ENCODE results near the gene CAMK1D. TPM values are rescaled to one million over a fixed set of nuclear protein-coding genes. Genes with fewer than 3 reads are reported as not detected.

CAMK1D gene
- total RNA-seq, 1 experiment from 2014 or later = 6.3 TPM

- Histone ChIP-seq H4K5ac (ENCODE audit: insufficient read length, low read depth, low read length) (no peak overlapping the region), H3K4ac (ENCODE audit: low read depth, low read length) (no peak overlapping the region), H3K27me3 (ENCODE audit: insufficient read depth, low read length) (no peaks in the 10 kb centered on the region), H3K27ac (ENCODE audit: insufficient read length, low read depth, low read length) (no peak overlapping the region), H3K4me2 (ENCODE audit: insufficient read depth, insufficient read length, low read length) (no peak overlapping the region), H3K4me1 (ENCODE audit: insufficient read depth, low read length) (no peaks in the 10 kb centered on the region), H3K9me3 (ENCODE audit: control insufficient read depth, low read depth, low read length) (no peaks in the 10 kb centered on the region), H3K79me2 (ENCODE audit: insufficient read depth, low read length) (no peaks in the 10 kb centered on the region), H2AK5ac (ENCODE audit: insufficient read length, low read length) (no peak overlapping the region), H3K56ac (ENCODE audit: insufficient read length, low read depth, low read length) (no peak overlapping the region), H2AFZ (ENCODE audit: low read length) (no peak overlapping the region), H3K23me2 (ENCODE audit: insufficient read length, low read depth, low read length, poor library complexity, severe bottlenecking) (no peaks in the 10 kb centered on the region), H3K9ac (ENCODE audit: extremely low read depth, insufficient read length, low read length) (no peak overlapping the region), H4K91ac (ENCODE audit: insufficient read length, low read depth, low read length) (no peak overlapping the region), H3T11ph (ENCODE audit: low read length) (no peak overlapping the region), H3K14ac (ENCODE audit: insufficient read depth, low read length) (no peak overlapping the region; the same call in 1 of the 2 replicates), H2BK15ac (ENCODE audit: low read depth, low read length) (no peak overlapping the region; the same call in 1 of the 2 replicates), H2BK20ac (ENCODE audit: low read depth, low read length, poor library complexity, severe bottlenecking) (no peak overlapping the region), H3K79me1 (ENCODE audit: insufficient read depth, low read depth, low read length, poor library complexity, severe bottlenecking) (no peaks in the 10 kb centered on the region), H4K8ac (replicated peaks; ENCODE audit: insufficient read length, low read depth, low read length) (no peak overlapping the region), H3K23ac (ENCODE audit: insufficient read length, low read depth, low read length) (no peak overlapping the region), H2BK5ac (ENCODE audit: insufficient read length, low read length) (no peak overlapping the region), H3K18ac (ENCODE audit: insufficient read length, low read depth, low read length) (no peak overlapping the region), H2BK120ac (ENCODE audit: low read depth, low read length, poor library complexity, severe bottlenecking) (no peak overlapping the region), H2BK12ac (ENCODE audit: insufficient read length, low read depth, low read length) (no peak overlapping the region), H4K20me1 (ENCODE audit: control insufficient read depth, insufficient read depth, insufficient read length) (no peaks in the 10 kb centered on the region)
- Mint-ChIP-seq H3K9me3 (no peaks in the 10 kb centered on the region), H3K27me3 (ENCODE audit: low read depth) (no peaks in the 10 kb centered on the region), H3K4me3 (no peak overlapping the region), H3K4me1 (peaks cover 8 to 9% of the 10 kb centered on the region in 2 experiments), H3K36me3 (ENCODE audit: insufficient read depth in 1 of 3, low read depth in 3 of 3) (peaks cover 0 to 1% (median 0%) of the 10 kb centered on the region in 3 experiments; a peak in 1 of 7 replicates), H3K27ac (no peak overlapping the region; a peak in 1 of 7 replicates)
- WGBS (ENCODE audit: extremely low coverage, insufficient read length, low lambda C conversion rate) = no CpG with 5 or more reads among the region's 5 CpGs
- no peak for DNase-seq
- no peak for TF ChIP-seq CTCF (conservative IDR thresholded peaks at IDR 0.05)
Measured at GRCh38 chr10:12622016-12622415, 272.7 kb downstream of the CAMK1D start.

All from H9 (cell line).